Activated CD4-positive, alpha-beta T cell treated with anti-CD3 and anti-CD28 coated beads, Interleukin-2, Interleukin-6, amounts not matched to agents 100 ng/mL and 50 ng/mL, durations not matched to agents 16 hours and 8 hours (primary cell): ENCODE measurements around the gene PAFAH1B1.

ENCODE experiments used
- DNase-seq: peaks from one replicate; pipeline ENCODE4 v3.0.0-alpha.2; 2020

PAFAH1B1 gene

DNA sequence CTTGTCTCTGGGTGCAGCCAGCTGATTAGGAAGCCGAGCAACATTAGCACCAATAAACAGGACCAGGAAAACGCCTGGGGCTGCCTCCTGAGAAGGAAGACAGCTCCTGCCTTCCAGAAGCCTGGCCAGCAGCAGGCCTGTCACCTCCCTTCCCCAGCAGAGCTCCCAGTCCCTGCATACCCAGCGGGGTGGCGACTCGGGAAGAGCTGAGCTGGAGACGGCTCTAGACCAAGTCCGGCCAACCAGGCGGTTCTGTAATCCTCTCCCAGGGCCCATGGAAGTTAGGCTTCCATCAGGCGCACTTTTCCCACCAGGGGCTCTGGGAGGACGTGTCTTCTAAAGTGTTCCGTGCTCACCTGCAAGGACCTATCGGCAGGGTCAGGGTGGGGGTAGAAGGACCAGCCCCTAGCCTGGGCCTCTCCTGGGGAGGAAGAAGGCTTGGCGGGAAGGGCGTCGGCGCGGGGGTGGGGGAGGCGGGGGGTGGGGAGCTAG is 130.1 kb downstream of the PAFAH1B1 start:
- no peak for DNase-seq

GRCh38 chr17:2723997-2724783 is 130.7 kb downstream of the PAFAH1B1 start:
- no peak for DNase-seq

GRCh38 chr17:2724784-2725164 is 131.3 kb downstream of the PAFAH1B1 start:
- peak; percentile 57 for DNase-seq

DNA sequence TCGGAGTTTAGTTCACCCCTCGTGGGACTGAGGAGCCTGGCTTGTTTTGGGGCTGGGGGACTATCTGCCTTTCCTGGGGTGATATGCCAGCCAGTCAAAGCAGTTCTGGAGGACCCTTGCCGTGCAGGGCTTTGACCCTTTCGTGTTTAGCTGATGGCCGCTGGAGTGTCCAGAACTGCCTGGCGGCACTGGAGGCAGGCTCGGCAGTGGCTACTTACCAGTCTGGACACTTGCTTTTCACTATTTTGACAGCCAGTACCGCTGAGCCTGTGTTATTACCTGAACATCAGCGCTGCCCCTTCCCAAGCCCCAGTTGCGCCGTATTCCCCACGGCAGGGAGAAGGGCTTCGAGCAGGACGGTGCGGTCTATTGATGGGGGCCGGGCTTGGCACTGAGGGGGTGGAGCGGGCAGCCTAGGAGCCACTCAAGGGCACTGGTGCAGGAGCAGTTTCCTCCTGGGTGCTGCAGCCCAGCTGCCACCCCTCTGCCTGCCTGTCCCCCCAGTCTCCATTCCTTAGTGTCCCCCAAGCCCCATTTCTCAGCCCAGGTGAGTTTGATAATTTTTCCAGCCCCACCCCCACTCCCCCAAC is 137.4 kb downstream of the PAFAH1B1 start:
- no peak for DNase-seq

DNA sequence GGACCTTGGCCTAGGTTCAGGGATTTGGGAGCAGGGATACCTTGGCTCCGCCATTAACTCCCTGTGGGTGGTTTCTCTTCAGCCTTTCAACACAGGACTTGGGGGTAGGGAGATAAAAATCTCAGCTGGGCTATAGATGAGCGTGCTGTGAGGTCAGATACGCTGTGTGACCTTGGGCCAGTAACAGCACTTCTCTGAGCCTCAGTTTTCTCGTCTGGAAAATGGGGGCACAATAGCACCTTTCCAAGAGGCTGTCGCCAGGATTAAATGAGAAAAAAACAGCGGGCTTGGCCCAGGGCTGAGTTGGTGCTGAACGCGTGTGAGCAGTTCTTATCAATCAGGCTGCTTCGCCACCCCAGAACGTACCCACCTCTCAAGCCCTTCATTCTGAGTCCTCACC is 138.4 kb downstream of the PAFAH1B1 start:
- DNase-seq: no peak

DNA sequence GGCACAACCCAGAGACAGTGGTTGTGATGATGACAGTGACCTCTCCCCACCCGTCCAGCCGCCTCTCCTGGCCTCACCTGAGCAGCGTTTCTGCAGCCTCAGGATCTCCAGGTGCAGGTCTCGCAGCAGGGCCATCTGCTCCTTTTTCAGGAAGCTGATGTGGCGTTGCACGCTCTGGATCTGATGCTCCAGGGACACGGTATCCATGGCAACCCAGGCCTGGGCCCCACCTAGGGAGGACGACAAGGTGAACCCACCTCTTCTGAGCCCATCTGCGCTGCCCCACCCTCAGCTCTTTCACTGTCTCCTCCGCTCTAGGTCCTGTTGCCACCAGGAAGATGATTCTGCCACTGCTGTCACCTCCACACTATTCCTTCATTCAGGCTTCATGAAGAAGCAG is 141.5 kb downstream of the PAFAH1B1 start:
- no peak for DNase-seq
